Trophoblast cell (in vitro differentiated cells and primary cell): ENCODE measurements around the gene EFHC1.

ENCODE experiments used
- DNase-seq, 2 donors: peaks; one replicate each; pipeline ENCODE4 v3.0.0-alpha.2; 2016
- H2AFZ ChIP-seq: 2 replicates; pipeline ENCODE4 v1.6.1; 2013; ENCODE audit warnings: low read length, moderate library complexity, mild to moderate bottlenecking; ENCODE audit not compliant: insufficient read depth, poor library complexity
- H2AK5ac ChIP-seq: 2 replicates; pipeline ENCODE4 v1.6.1; 2013; ENCODE audit warnings: mild to moderate bottlenecking, low read length
- H2BK120ac ChIP-seq: 2 replicates; pipeline ENCODE4 v1.6.1; 2013; ENCODE audit warnings: low read length, mild to moderate bottlenecking, moderate library complexity; ENCODE audit not compliant: insufficient read depth, poor library complexity
- H2BK12ac ChIP-seq: 2 replicates; pipeline ENCODE4 v1.6.1; 2013; ENCODE audit warnings: mild to moderate bottlenecking, low read length, moderate library complexity
- H2BK5ac ChIP-seq: 2 replicates; pipeline ENCODE4 v1.6.1; 2013; ENCODE audit warnings: low read length, low read depth, moderate library complexity, mild to moderate bottlenecking; ENCODE audit not compliant: poor library complexity
- H3K14ac ChIP-seq: 2 replicates; pipeline ENCODE4 v1.6.1; 2013; ENCODE audit warnings: mild to moderate bottlenecking, low read length
- H3K18ac ChIP-seq: 2 replicates; pipeline ENCODE4 v1.6.1; 2013; ENCODE audit warnings: mild to moderate bottlenecking, low read length
- H3K23ac ChIP-seq: 2 replicates; pipeline ENCODE4 v1.6.1; 2013; ENCODE audit warnings: low read length
- H3K27ac ChIP-seq: 2 replicates; pipeline ENCODE4 v1.5.1; 2013; ENCODE audit warnings: low read depth, mild to moderate bottlenecking, inconsistent platforms, low read length, moderate library complexity
- H3K27me3 ChIP-seq: 2 replicates; pipeline ENCODE4 v1.6.1; 2013; ENCODE audit warnings: inconsistent platforms, mild to moderate bottlenecking, low read length, moderate library complexity; ENCODE audit not compliant: insufficient read depth
- H3K36me3 ChIP-seq, 2 experiments: 1 replicate in 1 of 2; 2 replicates in 1 of 2; pipeline ENCODE4 v1.6.1; 2013; ENCODE audit warnings: low read length in 2 of 2, mild to moderate bottlenecking in 2 of 2, moderate library complexity in 1 of 2; ENCODE audit not compliant: insufficient read depth in 2 of 2, control insufficient read depth in 1 of 2
- H3K4ac ChIP-seq: 2 replicates; pipeline ENCODE4 v1.6.1; 2013; ENCODE audit warnings: low read depth, mild to moderate bottlenecking, low read length, moderate library complexity
- H3K4me1 ChIP-seq, 2 experiments: 1 replicate in 1 of 2; 2 replicates in 1 of 2; pipeline ENCODE4 v1.6.1; 2013; ENCODE audit warnings: low read length in 2 of 2, mild to moderate bottlenecking in 2 of 2, moderate library complexity in 1 of 2; ENCODE audit not compliant: insufficient read depth in 2 of 2, control insufficient read depth in 1 of 2
- H3K4me2 ChIP-seq: 2 replicates; pipeline ENCODE4 v1.6.1; 2013; ENCODE audit warnings: inconsistent platforms, mild to moderate bottlenecking, low read length, moderate library complexity
- H3K4me3 ChIP-seq: 2 replicates; pipeline ENCODE4 v1.5.1; 2013; ENCODE audit warnings: mild to moderate bottlenecking, low read depth, low read length, inconsistent platforms
- H3K79me1 ChIP-seq: one replicate; pipeline ENCODE4 v1.6.1; 2013; ENCODE audit warnings: low read length
- H3K79me2 ChIP-seq: 2 replicates; pipeline ENCODE4 v1.6.1; 2013; ENCODE audit warnings: low read length, mild to moderate bottlenecking; ENCODE audit not compliant: control insufficient read depth, insufficient read depth, poor library complexity
- H3K9ac ChIP-seq: 2 replicates; pipeline ENCODE4 v1.6.1; 2013; ENCODE audit warnings: mild to moderate bottlenecking, low read length
- H3K9me3 ChIP-seq: 2 replicates; pipeline ENCODE4 v1.6.1; 2013; ENCODE audit warnings: low read depth, mild to moderate bottlenecking, control low read depth, inconsistent platforms, low read length; ENCODE audit not compliant: insufficient read depth
- H4K12ac ChIP-seq: 2 replicates; pipeline ENCODE4 v1.6.1; 2013; ENCODE audit warnings: low read depth, mild to moderate bottlenecking, low read length, moderate library complexity
- H4K8ac ChIP-seq: 2 replicates; pipeline ENCODE4 v1.6.1; 2013; ENCODE audit warnings: low read depth, mild to moderate bottlenecking, low read length, moderate library complexity
- H4K91ac ChIP-seq: one replicate; pipeline ENCODE4 v1.6.1; 2013; ENCODE audit warnings: low read depth, mild to moderate bottlenecking, low read length, moderate library complexity
- WGBS: extraction: QIAGEN DNeasy Blood & Tissue Kit; methylation state at CpG from one replicate; pipeline ENCODE4 v1.1.7; 2013; ENCODE audit warnings: missing lambda C conversion rate; ENCODE audit not compliant: insufficient read length, insufficient coverage; ENCODE audit errors: extremely low coverage; 5-methylcytosine and 5-hydroxymethylcytosine counted together

Gene EFHC1

DNA sequence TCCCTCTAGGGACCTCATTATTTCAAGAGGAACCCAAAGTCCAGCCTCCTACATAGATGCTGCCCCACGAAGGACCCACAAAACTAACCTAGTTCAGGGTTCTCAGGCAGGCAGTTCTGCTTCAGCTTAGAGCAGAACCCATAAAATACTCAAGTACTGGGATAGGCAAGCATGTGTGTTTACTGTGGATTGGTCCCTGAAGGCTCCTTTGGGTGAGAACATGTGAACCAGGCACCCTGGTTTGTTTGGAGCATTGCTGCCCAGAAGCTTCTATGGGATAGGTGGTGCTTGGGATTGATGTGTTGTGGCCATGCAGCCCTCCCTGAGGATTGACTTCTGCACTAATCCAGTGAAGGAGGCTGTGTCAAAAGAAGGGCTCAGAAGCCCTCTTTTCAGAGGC lies 14.9 kb upstream of the EFHC1 start:
- Histone ChIP-seq H3K4me1 (peaks cover 0 to under 1% of the 10 kb centered on the region in 2 experiments), H3K79me2 (no peaks in the 10 kb centered on the region), H3K79me1 (no peaks in the 10 kb centered on the region), H4K8ac (no peak overlapping the region), H3K18ac (no peak overlapping the region), H3K9me3 (no peaks in the 10 kb centered on the region), H3K27ac (no peak overlapping the region), H3K4me3 (no peak overlapping the region), H3K14ac (no peak overlapping the region), H4K91ac (no peak overlapping the region), H3K23ac (no peak overlapping the region), H2BK12ac (no peak overlapping the region), H3K4me2 (no peak overlapping the region), H2BK120ac (no peak overlapping the region), H2AK5ac (no peak overlapping the region), H3K4ac (no peak overlapping the region), H4K12ac (no peak overlapping the region), H2AFZ (no peak overlapping the region), H2BK5ac (no peak overlapping the region), H3K27me3 (no peaks in the 10 kb centered on the region), H3K9ac (no peak overlapping the region), H3K36me3 (peaks cover 24 to 34% of the 10 kb centered on the region in 2 experiments)
- no peak for DNase-seq
- no CpG with 5 or more reads among the region's 1 CpG for WGBS

GRCh38 chr6:52407467-52407866 lies 12.7 kb upstream of the EFHC1 start:
- no peak overlapping the region for H2BK5ac ChIP-seq
- no peak overlapping the region for H3K27ac ChIP-seq
- H2BK120ac ChIP-seq = no peak overlapping the region
- no peak overlapping the region for H4K12ac ChIP-seq
- no peak overlapping the region for H3K14ac ChIP-seq
- no peak overlapping the region for H3K4me2 ChIP-seq
- H3K9ac ChIP-seq = no peak overlapping the region
- no peak overlapping the region for H4K91ac ChIP-seq
- no peak overlapping the region for H2AK5ac ChIP-seq
- peaks cover 5 to 11% of the 10 kb centered on the region in 2 experiments for H3K4me1 ChIP-seq
- H3K23ac ChIP-seq = no peak overlapping the region
- H2AFZ ChIP-seq = no peak overlapping the region
- H3K27me3 ChIP-seq = no peaks in the 10 kb centered on the region
- no peaks in the 10 kb centered on the region for H3K9me3 ChIP-seq
- peak in 1 of 2 donors; percentile 74 for DNase-seq
- no peak overlapping the region for H3K18ac ChIP-seq
- H3K36me3 ChIP-seq = peaks cover 24 to 34% of the 10 kb centered on the region in 2 experiments
- H4K8ac ChIP-seq = no peak overlapping the region
- H3K4me3 ChIP-seq = no peak overlapping the region
- no peaks in the 10 kb centered on the region for H3K79me2 ChIP-seq
- H2BK12ac ChIP-seq = no peak overlapping the region
- no peaks in the 10 kb centered on the region for H3K79me1 ChIP-seq
- no peak overlapping the region for H3K4ac ChIP-seq

- peaks cover 7 to 15% of the 10 kb centered on the region in 2 experiments for H3K36me3 ChIP-seq
- H3K4me1 ChIP-seq = peaks cover 5 to 12% of the 10 kb centered on the region in 2 experiments
- WGBS = no CpG with 5 or more reads among the region's 1 CpG
- no peak for DNase-seq
- H3K79me1 ChIP-seq = no peaks in the 10 kb centered on the region
- no peak overlapping the region for H3K9ac ChIP-seq
- H3K4ac ChIP-seq = no peak overlapping the region
- no peak overlapping the region for H4K91ac ChIP-seq
- H3K27ac ChIP-seq = no peak overlapping the region
- H3K18ac ChIP-seq = no peak overlapping the region
- H3K14ac ChIP-seq = no peak overlapping the region
- H2BK12ac ChIP-seq = no peak overlapping the region
- no peak overlapping the region for H4K8ac ChIP-seq
- no peak overlapping the region for H4K12ac ChIP-seq
- H3K4me2 ChIP-seq = no peak overlapping the region
- no peaks in the 10 kb centered on the region for H3K27me3 ChIP-seq
- no peak overlapping the region for H2BK5ac ChIP-seq
- H2AFZ ChIP-seq = no peak overlapping the region
- H3K4me3 ChIP-seq = no peak overlapping the region
- H2BK120ac ChIP-seq = no peak overlapping the region
- no peak overlapping the region for H3K23ac ChIP-seq
- H3K79me2 ChIP-seq = no peaks in the 10 kb centered on the region
- H2AK5ac ChIP-seq = no peak overlapping the region
- no peaks in the 10 kb centered on the region for H3K9me3 ChIP-seq
Observed at GRCh38 chr6:52409499-52409898, 10.6 kb upstream of the EFHC1 start.

GRCh38 chr6:52410979-52411378 lies 9.2 kb upstream of the EFHC1 start:
- Histone ChIP-seq H4K12ac (no peak overlapping the region), H4K8ac (no peak overlapping the region), H3K4ac (no peak overlapping the region), H4K91ac (no peak overlapping the region), H3K9me3 (no peaks in the 10 kb centered on the region), H3K4me3 (no peak overlapping the region), H2BK5ac (no peak overlapping the region), H2AK5ac (no peak overlapping the region), H2AFZ (no peak overlapping the region), H3K36me3 (peaks cover 4 to 6% of the 10 kb centered on the region in 2 experiments), H2BK120ac (no peak overlapping the region), H3K79me1 (no peaks in the 10 kb centered on the region), H3K23ac (no peak overlapping the region), H3K14ac (no peak overlapping the region), H3K79me2 (no peaks in the 10 kb centered on the region), H3K9ac (no peak overlapping the region), H3K4me2 (no peak overlapping the region), H3K4me1 (peaks cover 5 to 12% of the 10 kb centered on the region in 2 experiments), H3K18ac (no peak overlapping the region), H3K27ac (no peak overlapping the region), H3K27me3 (no peaks in the 10 kb centered on the region), H2BK12ac (no peak overlapping the region)
- DNase-seq = peak; percentile 69 to 89
